GM18499 (cell line): ENCODE results near the gene TSPAN11.

Source experiments
- ATAC-seq: cut with Tn5 transposase; IDR thresholded peaks from one replicate; pipeline ENCODE4 v1.9.1; 2021; ENCODE audit warnings: moderate number of reproducible peaks; ENCODE audit not compliant: insufficient read depth, unreplicated experiment

Gene TSPAN11

DNA sequence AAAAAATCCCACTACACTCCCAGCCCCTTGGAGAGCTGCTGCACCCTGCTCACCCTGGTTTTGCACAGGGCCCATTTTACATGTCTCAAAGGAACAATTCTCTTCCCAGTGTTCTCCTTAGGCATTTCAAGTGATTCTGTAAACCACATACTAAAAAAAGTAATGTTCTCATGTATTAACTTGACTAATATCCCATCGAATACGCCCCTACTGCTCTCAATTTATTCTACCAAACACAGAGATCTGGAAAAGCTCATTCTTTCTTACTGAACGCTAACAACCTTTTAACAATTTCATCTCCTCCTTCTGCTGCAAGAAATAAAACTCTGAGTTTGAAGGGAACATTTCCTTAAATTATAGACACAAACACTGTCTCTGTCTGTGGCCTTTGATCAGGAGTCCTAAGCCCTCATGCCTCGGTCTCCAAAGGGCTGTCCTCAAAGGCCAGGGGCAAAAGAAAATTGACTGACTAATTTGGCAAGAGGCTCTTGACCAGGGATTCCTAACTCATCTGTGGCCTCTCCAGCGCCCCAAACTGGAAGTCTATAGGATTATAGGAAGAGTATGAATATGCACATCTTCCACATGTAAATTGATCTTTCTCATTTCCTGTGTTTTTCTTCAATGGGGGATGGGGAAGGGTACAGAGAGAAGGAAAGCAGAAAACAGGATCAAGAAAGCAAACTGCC lies 17.1 kb upstream of the TSPAN11 start:
- no peak for ATAC-seq

DNA sequence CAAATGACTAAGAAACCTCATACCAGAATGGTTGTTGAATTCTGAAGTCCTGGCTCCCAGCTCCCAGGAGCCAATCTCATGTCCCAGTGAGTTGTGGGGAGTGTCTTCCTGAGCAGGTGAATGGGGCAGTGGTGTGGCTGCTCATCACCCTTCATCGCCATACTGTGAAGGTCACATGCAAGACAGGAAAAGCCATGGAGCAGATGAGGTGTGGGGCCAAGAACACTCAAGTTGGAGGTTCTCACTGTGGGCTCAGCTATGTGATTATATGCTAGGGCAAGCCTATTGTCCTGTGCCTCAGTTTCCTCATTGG lies 16.6 kb upstream of the TSPAN11 start:
- no peak for ATAC-seq

DNA sequence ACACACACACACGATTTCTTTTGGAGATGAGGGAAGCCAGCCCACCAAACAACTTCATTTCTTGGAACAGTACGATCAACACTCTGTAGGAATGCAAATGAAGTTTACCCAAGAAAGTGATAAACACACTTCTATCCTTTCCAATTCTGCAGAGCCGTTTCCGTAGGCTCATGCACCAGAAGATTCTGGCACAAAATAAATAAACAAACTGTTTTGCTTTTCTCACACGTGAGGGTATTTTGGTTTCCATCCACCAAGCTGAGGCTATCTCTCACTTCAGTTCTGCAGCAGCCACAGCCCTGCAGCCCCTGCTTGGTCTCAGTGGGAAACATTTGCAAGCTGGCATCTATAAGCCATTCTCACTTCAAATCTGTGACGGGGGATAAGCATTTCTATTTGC lies 15.3 kb upstream of the TSPAN11 start:
- no peak for ATAC-seq

DNA sequence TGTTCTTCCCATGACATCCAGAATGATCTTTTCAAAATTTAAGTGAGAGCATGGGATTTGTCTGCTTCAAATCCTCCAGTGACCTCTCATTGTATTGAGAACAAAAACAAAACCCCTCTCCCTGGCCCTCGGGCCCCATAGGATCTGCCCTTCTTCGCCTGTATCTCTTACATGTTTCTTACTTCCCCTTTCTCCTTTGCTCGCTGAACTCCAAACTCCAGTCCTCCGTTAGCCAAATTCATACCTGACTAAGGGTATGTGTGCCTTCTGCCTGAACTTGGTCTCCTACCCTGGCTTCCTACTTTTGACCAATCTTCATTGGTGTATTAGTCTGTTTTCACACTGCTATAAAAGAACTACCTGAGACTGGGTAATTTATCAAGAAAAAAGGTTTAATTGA lies 13.2 kb upstream of the TSPAN11 start:
- ATAC-seq: no peak

DNA sequence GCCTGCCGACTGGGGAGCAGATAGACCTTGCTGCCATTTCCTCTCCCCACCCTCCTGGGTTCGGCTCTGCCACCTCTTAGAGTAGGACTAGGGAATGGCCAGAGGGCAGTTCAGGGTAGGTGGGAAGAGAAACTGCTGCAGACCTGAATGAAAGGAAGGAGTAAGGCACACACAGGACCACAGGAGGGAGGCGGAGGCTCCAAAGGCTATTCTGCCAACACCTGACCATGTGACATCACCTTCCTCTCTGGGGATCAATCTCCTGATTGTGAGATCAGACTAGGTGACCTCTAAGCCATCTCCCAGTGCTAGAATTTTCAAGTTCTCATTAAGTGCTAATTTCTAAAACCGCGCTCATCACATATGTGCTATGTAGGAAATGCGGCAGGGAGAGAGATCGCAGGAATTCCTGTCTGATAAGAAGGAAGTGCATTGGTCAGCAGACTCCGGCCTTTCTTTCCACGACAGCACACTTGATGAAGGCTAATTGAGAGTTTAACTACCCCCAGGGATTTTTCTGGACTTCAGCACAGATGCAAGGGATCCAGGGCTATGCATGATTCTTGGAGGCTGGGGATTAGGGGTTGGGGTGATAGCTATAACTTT lies 11.5 kb upstream of the TSPAN11 start:
- no peak for ATAC-seq

DNA sequence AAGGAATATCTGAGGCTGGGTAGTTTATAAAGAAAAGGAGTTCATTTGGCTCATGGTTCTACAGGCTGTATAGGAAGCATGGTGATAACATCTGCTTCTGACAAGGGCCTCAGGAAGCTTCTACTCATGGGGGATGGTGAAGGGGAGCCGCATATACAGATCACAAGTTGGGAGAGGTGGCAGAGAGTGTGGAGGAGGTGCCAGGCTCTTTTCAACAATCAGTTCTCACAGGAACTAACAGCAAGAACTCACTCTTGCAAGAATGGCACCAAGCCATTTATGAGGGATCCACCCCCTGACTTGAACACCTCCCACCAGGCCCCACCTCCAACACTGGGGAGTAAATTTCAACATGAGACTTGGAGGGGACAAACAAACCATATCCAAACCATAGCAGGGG lies 3.5 kb upstream of the TSPAN11 start:
- ATAC-seq: no peak

DNA sequence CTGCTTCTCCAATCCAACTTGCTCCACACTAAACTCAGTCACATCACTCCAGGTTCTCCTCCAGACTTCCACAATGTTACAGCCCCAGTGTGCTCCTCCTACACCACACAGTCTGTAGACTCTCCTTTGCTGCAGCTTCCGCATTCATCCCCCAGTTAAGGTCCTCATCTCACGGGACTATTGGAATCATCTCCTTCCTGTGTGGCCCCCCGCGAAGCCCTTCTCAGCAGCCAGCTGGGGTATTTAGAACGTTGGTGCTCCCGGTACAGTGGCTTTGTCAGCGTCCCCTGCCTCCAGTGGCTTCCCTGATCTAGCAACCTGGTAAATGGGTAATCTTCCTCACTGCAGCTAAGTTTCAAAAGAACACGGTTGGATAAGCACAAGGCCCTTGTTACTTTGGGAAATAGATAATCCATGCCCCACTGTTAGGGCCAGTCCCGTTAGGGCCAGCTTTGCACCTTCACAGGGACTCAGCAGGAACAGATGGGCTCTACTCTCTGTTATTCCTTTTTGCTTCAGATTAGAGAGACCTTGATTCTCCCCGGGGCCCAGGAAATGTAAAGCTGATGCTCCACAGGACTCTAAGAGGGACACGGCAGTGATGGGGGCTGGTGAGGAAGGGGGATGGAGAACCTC lies 823 bp upstream of the TSPAN11 start:
- no peak for ATAC-seq

DNA sequence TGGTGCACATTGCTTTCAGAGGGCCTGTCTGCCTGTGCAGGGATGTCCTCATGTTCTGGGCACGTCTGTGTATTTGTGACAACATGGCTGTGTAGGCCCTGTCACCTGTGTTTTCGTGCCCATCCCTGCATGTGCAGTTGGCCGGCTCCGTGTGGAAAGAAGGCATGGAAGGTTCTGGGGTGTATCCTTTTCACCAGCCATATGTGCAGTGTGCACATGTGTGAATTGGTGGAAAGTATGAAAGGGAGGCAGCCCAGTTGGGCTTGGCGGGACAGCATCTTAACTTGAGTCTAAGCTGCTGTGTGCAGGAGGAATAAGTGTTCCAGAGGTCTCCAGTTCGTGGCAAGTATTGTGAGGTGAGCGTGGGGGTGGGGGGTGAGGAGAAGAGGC lies 669 bp downstream of the TSPAN11 start:
- no peak for ATAC-seq

DNA sequence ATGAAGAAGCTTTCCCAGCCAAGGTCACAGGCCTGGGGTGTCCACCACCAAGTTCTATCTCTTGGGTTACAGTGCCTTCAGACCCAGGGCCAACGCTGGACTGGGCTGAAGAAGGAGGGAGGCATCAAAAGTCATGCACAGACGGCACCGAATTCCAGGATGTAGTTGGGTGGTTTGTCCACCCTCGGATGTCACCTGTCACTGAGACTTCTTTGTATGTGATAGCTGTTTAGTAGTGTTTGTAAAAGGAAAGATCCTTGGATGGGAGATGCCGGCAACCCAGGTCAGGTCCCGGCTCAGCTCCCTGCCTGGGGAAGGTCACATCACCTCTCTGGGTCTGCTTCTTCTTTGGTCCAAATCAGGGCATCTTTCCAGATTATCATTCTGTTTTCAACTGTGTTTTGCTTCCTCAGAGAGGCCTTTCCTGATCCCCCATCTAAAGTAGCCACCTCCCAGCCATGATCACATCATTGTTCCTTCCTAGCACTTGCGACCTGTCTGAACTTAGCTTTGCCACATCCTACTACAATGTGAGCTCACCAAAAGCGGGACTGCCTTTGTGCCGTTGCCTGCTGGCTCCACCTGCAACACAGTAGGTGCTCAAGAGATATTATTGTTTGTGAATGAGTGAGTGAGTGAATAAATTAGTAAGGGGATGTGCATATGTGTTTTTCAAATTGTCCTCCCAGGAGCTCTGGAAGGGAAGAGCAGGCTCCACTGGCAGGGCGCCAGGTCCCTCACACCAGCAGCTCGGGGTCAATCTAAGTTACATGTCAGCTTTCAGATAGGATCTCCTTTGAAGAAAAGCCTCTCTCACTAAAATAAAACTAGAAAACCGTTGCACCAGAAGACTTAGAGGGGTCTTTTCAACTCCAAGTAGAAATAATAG lies 2.1 kb downstream of the TSPAN11 start:
- no peak for ATAC-seq

DNA sequence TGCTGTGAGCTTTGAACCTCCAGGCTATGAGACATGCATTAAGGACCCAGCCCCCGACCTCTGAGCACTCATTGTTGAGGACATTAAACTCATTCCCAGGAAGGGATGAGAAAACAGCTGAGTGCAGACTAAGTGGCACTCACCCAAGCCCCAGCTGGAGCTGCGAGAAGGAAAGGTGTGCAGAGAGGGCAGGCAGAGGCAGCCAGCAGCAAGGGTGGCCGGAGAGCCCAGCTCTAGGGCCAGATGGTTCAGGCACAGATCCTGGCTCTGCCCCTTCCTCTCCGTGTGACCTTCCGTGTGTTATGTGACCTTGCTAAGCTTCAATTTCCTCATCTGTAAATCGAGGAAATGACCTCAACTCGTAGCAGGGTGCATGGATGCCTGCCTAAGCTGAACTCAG lies 3.7 kb downstream of the TSPAN11 start:
- ATAC-seq: no peak

DNA sequence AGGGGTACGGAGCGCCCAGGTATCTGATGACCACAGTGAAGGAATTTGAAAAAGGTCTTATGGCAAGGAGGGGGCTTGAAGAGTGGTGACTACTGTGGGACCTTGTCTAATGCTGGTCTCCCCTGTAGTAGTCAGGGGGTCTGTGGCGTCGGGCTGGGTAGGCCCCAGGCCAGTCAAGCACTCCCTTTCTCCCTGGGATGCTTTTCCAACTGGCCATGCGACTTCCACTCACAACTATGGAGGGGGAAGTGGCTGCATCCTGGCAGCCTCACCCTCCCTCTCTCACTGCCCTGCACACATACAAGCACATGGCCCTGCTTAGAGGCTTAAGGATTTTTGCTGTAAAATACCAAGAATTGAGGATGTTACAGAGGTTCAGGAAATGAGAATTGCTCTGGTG lies 4.1 kb downstream of the TSPAN11 start:
- no peak for ATAC-seq

DNA sequence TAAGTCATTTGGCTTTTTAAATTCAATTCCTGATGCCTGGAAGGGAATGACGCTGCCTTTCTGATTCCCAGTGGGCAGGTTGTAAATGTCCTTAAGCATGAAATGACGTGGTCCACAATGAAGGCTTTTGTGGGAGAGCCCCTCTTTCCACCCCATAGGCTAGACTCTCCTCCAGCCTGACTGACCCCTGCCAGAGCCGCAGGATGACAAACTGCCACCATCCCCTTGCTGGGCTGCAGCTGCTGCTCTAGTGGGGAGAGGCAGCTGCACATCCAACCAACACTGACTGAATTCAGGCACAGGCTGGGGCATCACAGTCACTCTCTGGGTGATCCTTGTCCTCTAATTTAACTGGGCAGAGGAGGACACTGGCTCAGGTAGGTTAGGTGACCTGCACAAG lies 6.3 kb downstream of the TSPAN11 start:
- no peak for ATAC-seq

DNA sequence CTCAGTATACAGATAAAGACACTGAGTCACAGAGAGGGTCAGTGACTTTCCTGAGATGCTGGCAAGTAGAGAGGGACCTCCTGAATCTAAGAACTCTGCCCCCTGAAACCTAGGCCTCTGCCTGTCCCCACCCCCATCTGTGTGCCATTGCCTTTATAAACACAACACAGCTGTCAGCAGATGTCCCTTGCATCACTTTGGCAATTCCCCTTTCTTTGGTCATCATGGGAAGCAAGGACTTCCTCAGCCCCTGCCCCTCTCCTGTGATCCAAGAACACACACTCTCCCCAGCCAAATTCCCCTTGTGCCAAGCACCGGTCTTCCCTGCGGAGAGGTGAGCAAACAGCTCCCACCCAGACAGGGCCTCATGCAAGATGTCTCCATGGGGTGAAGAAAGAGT lies 8.3 kb downstream of the TSPAN11 start:
- no peak for ATAC-seq

DNA sequence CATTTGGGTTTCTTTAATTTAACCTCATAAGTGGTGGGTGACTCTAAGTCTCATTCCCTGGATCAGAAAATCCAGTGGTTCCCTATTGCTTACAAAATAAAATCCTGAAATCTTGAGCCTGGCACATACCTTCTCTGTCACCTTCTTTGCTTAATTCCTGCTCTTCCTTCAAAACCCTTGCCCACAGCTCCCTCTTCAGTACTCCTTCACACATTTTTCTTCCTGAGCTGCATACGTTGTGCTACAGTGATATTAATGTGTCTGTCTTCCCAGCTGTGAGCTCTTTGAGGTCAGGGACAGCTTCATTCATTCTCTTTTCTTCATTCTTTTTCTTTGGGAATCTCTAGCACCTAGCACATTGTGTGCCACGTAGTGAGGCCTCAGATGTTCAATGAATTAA lies 9.5 kb downstream of the TSPAN11 start:
- no peak for ATAC-seq

DNA sequence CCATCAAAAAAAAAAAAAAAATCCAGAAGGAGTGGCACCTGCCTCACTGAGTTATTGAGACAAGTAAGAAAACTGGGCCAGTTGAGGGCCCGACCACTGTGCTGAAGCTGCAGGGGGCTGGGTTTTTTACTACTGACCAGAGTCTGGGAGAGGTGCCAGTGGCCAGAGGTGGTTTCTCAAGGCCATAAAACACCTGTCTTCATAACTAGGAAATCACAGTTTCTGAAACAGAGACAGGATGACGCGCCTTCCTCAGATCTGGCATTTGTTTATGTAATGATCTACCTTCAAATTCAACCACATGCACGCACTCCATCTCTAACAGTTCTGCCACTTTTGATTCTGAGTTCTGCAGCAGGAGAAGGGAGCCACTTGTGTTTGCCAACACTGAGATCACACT lies 12.7 kb downstream of the TSPAN11 start:
- ATAC-seq: no peak

DNA sequence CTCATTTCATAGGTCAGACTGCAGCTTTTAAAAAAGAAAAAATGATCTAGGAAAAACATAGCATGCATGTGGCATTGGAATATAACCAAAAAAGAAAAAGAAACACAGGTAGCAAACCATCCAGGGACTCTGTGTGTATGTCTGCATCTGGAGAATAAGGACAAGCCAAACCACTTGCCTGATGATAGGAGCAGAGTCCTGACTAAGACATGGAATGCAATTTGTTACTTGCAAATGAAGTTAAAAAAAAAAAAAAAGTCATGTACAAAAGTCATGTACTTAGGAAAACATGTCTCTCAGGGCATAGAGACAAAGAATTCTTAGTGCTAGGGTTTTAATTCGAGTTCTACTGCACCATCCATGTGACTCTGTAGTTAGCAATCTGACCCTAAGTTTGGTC lies 15.9 kb downstream of the TSPAN11 start:
- ATAC-seq: no peak

DNA sequence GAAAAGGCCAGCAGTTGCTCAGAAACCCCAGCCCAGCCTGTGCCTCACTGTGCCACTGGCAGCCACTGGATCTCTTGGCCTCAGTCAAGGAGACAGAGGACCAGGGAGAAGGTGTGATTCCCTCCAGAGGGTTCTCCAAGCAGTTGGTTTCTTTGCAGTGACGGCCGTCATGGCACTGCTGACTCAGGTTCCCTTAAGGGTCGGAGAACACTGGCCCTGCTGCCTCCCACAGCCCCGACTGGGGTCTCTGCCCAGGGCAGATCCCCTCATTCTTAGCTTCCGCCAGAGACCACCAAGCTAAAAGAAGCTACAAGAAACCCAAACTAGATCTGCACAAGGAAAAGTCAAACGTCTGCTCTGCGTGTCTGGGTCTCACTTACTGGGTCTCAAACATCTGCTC lies 16.4 kb downstream of the TSPAN11 start:
- ATAC-seq: no peak

DNA sequence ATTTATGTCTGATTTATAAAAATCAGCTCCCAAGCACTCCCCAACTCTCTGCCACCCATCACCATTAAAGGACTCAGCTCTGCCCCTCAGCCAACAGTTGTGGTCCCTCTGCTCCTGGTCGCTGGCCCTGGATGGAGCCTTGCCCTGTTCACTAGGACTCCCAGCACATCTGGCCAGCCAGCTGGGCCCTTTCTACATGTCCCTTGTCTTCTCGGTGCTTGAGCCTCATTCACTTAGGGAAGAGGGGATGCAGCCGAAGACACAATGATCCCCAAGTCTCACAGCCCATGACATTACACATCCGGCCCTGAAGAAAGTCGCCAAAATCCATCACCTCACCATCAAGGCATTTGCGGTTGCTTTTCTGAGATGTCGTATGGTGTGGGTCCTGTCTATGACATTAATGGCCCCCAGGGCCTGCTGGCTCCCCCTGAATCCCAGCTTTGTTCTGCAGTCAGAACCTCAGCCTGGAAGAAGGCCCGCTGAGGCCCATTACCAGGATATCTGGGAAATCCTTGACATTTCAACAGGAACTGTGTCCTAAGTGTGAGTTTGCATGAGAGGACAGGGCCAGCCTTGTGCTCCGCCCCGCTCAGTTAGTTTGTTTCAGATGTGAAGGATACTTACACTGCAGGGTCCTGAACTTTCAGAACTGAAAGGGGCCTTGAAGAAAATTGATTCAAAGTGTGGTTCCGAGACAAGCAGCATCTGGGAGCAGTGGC lies 19.1 kb downstream of the TSPAN11 start:
- ATAC-seq: no peak

DNA sequence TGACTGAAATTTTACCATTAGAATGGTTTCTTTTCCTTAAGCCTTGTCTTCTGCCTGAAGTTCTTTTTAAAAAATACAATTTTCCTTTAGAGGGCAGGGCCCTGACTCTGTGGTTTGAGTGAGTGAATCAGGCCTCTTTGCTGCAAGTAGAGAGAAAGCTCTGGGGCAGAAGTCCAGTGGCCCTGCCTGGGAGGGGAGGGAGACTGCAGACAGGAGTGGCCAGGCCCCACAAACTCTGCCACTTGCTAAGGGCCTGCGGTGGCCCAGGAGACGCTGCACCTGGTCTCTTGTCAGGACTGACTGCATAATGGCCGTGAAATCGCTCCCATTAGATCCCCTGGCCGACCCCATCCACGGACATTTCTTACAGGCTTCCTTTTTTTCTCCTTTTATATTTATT lies 25.5 kb downstream of the TSPAN11 start:
- ATAC-seq: no peak

DNA sequence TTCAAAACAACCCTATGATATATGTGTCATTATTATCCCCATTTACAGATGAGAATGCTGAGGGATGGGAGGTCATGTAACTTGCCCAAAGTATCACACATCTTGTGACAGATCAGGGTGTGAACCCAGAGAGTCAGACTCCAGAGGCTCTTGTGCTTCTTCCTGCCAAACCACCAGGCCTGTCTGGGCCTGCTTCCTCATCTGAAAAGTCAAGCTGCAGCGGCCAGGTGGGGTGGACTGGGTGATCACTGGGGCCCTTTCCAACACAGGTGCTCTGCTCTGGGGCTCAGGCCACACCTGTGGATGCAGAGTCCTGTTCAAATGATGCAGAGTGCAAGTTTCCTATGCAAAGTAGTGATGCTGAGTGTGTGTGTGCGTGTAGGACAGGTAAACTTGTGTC lies 26.7 kb downstream of the TSPAN11 start:
- ATAC-seq: no peak
